Gastrocnemius medialis (tissue), 4 donors: ENCODE measurements around the gene UNC5B.

ENCODE experiments used
- CTCF ChIP-seq, 5 experiments: fragments of 450-650 bp in 3 of 5; fragments of 200-600 bp in 2 of 5; sonication (generic) in 2 of 5; IDR thresholded peaks in 4 of 5; conservative IDR thresholded peaks in 1 of 5; 1 replicate in 4 of 5; 2 replicates in 1 of 5; pipeline ENCODE4 v1.5.1; 2016 to 2019; ENCODE audit warnings: antibody characterized with exemption in 5 of 5, mild to moderate bottlenecking in 3 of 5, moderate library complexity in 3 of 5
- POLR2A ChIP-seq, 2 donors: fragments of 450-650 bp; IDR thresholded peaks; one replicate each; pipeline ENCODE4 v1.6.1; 2017; ENCODE audit warnings: antibody characterized with exemption in 2 of 2, mild to moderate bottlenecking in 2 of 2, moderate library complexity in 2 of 2

DNA sequence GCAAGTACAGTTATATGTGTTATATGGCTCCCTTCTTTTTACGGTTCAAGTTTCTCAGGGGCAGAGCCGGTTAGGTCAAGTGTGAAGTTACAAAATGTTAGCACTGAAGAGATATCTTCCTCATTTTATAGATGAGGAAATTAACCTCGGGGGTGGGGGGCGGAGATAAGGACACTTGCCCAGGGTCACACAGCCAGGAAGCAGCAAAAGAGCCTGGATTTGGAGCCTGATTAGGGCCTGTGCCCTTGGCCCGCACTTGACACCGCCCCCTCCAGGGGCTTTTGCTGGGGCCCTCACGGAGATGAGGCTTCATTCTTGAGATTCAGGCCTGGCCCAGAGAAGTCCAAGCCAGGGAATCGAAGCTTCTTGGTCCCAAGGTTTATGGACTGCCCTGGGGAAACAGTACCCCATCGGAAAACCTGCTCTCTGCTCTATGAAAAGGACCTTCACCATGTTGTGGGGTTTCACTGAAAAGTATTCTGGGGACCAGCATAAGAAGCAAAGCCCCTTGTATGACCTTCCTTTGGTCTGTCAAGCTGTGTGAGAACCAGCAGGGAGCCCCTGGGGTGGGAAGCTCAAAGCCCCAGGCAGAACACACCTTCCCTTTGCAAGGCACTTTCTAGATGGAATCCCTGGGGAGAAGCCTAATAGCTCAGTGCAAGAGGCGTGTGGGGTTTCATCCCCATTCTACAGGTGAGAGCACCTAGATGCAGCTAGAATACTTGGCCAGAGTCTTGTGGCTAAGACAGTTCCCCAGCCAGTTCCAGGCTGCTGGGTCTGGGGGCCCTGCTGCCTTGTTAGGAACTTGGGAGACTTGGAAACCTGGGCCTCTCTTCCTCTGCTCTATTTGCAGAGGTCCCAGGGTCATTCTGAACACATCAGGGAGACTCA is 21.9 kb downstream of the UNC5B start:
- no peak for TF ChIP-seq CTCF (IDR thresholded peaks at IDR 0.05 in 4 of 5, conservative IDR thresholded peaks at IDR 0.05 in 1 of 5)
- TF ChIP-seq POLR2A (IDR thresholded peaks at IDR 0.05): no peak
